Endothelial cell of umbilical vein (primary cell): ENCODE measurements around the gene NDUFB7.

Source experiments
- CTCF ChIP-seq, 2 donors: IDR thresholded peaks; 1 replicate in 1 of 2; 2 replicates in 1 of 2; pipeline ENCODE4 v1.5.1; 2011; ENCODE audit warnings: low read length in 2 of 2, mild to moderate bottlenecking in 2 of 2, moderate library complexity in 2 of 2, control low read depth in 1 of 2, inconsistent platforms in 1 of 2, low read depth in 1 of 2; ENCODE audit not compliant: insufficient read depth in 1 of 2; ENCODE audit errors: extremely low read depth in 1 of 2
- EZH2 ChIP-seq: IDR thresholded peaks from 2 replicates; pipeline ENCODE4 v1.6.1; 2012; ENCODE audit warnings: borderline replicate concordance, low read depth, mild to moderate bottlenecking, moderate library complexity, low read length, inconsistent platforms; ENCODE audit not compliant: severe bottlenecking
- GATA2 ChIP-seq: IDR thresholded peaks from 2 replicates; pipeline ENCODE4 v1.7.0; 2011; ENCODE audit warnings: low read depth, mild to moderate bottlenecking, moderate library complexity, mixed read lengths, low read length; ENCODE audit not compliant: insufficient read length, insufficient read depth
- JUN ChIP-seq: IDR thresholded peaks from 2 replicates; pipeline ENCODE4 v1.6.1; 2011; ENCODE audit warnings: borderline replicate concordance, low read depth; ENCODE audit not compliant: insufficient read length, insufficient read depth
- MYC ChIP-seq: IDR thresholded peaks from one replicate; pipeline ENCODE4 v1.6.1; 2011; ENCODE audit warnings: mild to moderate bottlenecking, low read depth, low read length
- POLR2A ChIP-seq: IDR thresholded peaks from 2 replicates; pipeline ENCODE4 v1.6.1; 2012; ENCODE audit warnings: low read depth, mild to moderate bottlenecking, control low read depth, low read length
- POLR2AphosphoS5 ChIP-seq: IDR thresholded peaks from 2 replicates; pipeline ENCODE4 v1.6.1; 2012; ENCODE audit warnings: low read depth, mild to moderate bottlenecking, control low read depth, low read length, moderate library complexity; ENCODE audit not compliant: insufficient read depth
- TF ChIP-seq, protein P1 (sequence below): IDR thresholded peaks from 2 replicates; pipeline ENCODE4 v1.6.1; 2011; ENCODE audit not compliant: insufficient read depth, insufficient read length

- TF ChIP-seq JUN (no peak), CTCF (IDR thresholded peaks at IDR 0.05; ENCODE audit: extremely low read depth in 1 of 2, insufficient read depth in 1 of 2, low read depth in 1 of 2, low read length in 2 of 2) (no peak), POLR2AphosphoS5 (no peak), POLR2A (no peak), EZH2 (no peak), MYC (no peak), GATA2 (no peak)
- TF ChIP-seq, protein P1, sequence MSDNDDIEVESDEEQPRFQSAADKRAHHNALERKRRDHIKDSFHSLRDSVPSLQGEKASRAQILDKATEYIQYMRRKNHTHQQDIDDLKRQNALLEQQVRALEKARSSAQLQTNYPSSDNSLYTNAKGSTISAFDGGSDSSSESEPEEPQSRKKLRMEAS, result no peak
Observed at GRCh38 chr19:14577264-14577663, 5.4 kb upstream of the NDUFB7 start.
